Endothelial cell of umbilical vein (primary cell): ENCODE results near the gene EDN1. TPM values are rescaled to one million over a fixed set of nuclear protein-coding genes. Genes with fewer than 3 reads are reported as not detected.

ENCODE experiments used
- BruUV-seq: library from RNA; stranded (reverse); fragments of 400-500 nt; replicated peaks from 2 replicates; lab custom pipeline; 2021; lab: Mats Ljungman, UMichigan
- CTCF ChIA-PET: fragments of 300-600, 350-600 bp; sonication (Branson Sonifier 250); formaldehyde crosslinking; loops from one replicate; lab custom pipeline; 2021; ENCODE audit warnings: antibody characterized with exemption, inconsistent platforms; lab: Charles Lee
- POLR2A ChIA-PET: fragments of 300-600, 350-600 bp; sonication (Branson Sonifier 250); formaldehyde crosslinking; loops from one replicate; lab custom pipeline; 2021; ENCODE audit warnings: antibody characterized with exemption, inconsistent platforms; lab: Charles Lee
- DNase-seq: peaks from one replicate; pipeline ENCODE4 v3.0.0-alpha.2; 2011; ENCODE audit warnings: low read depth, low spot score
- FAIRE-seq: peaks from 2 replicates; lab custom pipeline; 2011; peaks lifted over from hg19 to GRCh38; lab: Jason Lieb, UNC
- H2AFZ ChIP-seq: 2 replicates; pipeline ENCODE4 v1.6.0; 2012; ENCODE audit warnings: low read depth, low read length, control low read depth, inconsistent platforms
- H3K27ac ChIP-seq: 2 replicates; pipeline ENCODE4 v1.5.1; 2011; ENCODE audit warnings: low read depth, mild to moderate bottlenecking, control low read depth, low read length, moderate library complexity; ENCODE audit not compliant: insufficient read depth
- H3K27me3 ChIP-seq, 2 experiments: 2 replicates each; pipeline versions ENCODE4 v1.6.0 to v1.6.1; 2011; ENCODE audit warnings: low read length in 2 of 2, mixed read lengths in 1 of 2; ENCODE audit not compliant: control insufficient read depth in 2 of 2, insufficient read depth in 2 of 2
- H3K36me3 ChIP-seq, 2 experiments: 2 replicates in 1 of 2; 3 replicates in 1 of 2; pipeline ENCODE4 v1.5.1; 2011; ENCODE audit warnings: low read length in 2 of 2, mild to moderate bottlenecking in 1 of 2, moderate library complexity in 1 of 2; ENCODE audit not compliant: control insufficient read depth in 2 of 2, insufficient read depth in 2 of 2; ENCODE audit errors: extremely low read depth in 1 of 2
- H3K4me1 ChIP-seq: 3 replicates; pipeline ENCODE4 v1.5.1; 2011; ENCODE audit warnings: mild to moderate bottlenecking, low read length; ENCODE audit not compliant: control insufficient read depth, insufficient read depth; ENCODE audit errors: extremely low read depth
- H3K4me2 ChIP-seq: 2 replicates; pipeline ENCODE4 v1.6.1; 2011; ENCODE audit warnings: low read length, control low read depth, mixed read lengths; ENCODE audit not compliant: insufficient read depth
- H3K4me3 ChIP-seq, 3 experiments: fragments of 200-600 bp in 1 of 3; sonication (generic), shearing (Covaris generic) in 1 of 3; replicated peaks in 1 of 3; 2 replicates each; pipeline ENCODE4 v1.5.1; 2011 to 2016; ENCODE audit warnings: control low read depth in 3 of 3, low read length in 3 of 3, mild to moderate bottlenecking in 2 of 3, inconsistent platforms in 1 of 3, low read depth in 1 of 3, moderate library complexity in 1 of 3; ENCODE audit not compliant: insufficient read depth in 1 of 3
- H3K79me2 ChIP-seq: 2 replicates; pipeline ENCODE4 v1.6.0; 2012; ENCODE audit warnings: low read length, inconsistent platforms; ENCODE audit not compliant: control insufficient read depth, insufficient read depth
- H3K9ac ChIP-seq: replicated peaks from 2 replicates; pipeline ENCODE3; 2011; ENCODE audit warnings: low read length, control low read depth; ENCODE audit not compliant: insufficient read depth; ENCODE audit errors: extremely low read depth
- H3K9me1 ChIP-seq: replicated peaks from 3 replicates; pipeline ENCODE4 v1.6.0; 2011; ENCODE audit warnings: mild to moderate bottlenecking, low read length; ENCODE audit not compliant: control insufficient read depth, insufficient read depth; ENCODE audit errors: extremely low read depth
- H3K9me3 ChIP-seq: replicated peaks from 2 replicates; pipeline ENCODE4 v1.5.1; 2012; ENCODE audit warnings: low read length, inconsistent platforms; ENCODE audit not compliant: control insufficient read depth, insufficient read depth
- H4K20me1 ChIP-seq: replicated peaks from 2 replicates; pipeline ENCODE3; 2011; ENCODE audit warnings: mild to moderate bottlenecking, low read length; ENCODE audit not compliant: control insufficient read depth, insufficient read depth; ENCODE audit errors: extremely low read depth
- CTCF ChIP-seq, 2 donors: IDR thresholded peaks; 1 replicate in 1 of 2; 2 replicates in 1 of 2; pipeline ENCODE4 v1.5.1; 2011; ENCODE audit warnings: low read length in 2 of 2, mild to moderate bottlenecking in 2 of 2, moderate library complexity in 2 of 2, control low read depth in 1 of 2, inconsistent platforms in 1 of 2, low read depth in 1 of 2; ENCODE audit not compliant: insufficient read depth in 1 of 2; ENCODE audit errors: extremely low read depth in 1 of 2
- EZH2 ChIP-seq: IDR thresholded peaks from 2 replicates; pipeline ENCODE4 v1.6.1; 2012; ENCODE audit warnings: borderline replicate concordance, low read depth, mild to moderate bottlenecking, moderate library complexity, low read length, inconsistent platforms; ENCODE audit not compliant: severe bottlenecking
- FOS ChIP-seq: IDR thresholded peaks from 2 replicates; pipeline ENCODE4 v1.6.1; 2011; ENCODE audit warnings: mild to moderate bottlenecking, low read length, moderate library complexity, borderline replicate concordance; ENCODE audit not compliant: insufficient read depth
- GATA2 ChIP-seq: IDR thresholded peaks from 2 replicates; pipeline ENCODE4 v1.7.0; 2011; ENCODE audit warnings: low read depth, mild to moderate bottlenecking, moderate library complexity, mixed read lengths, low read length; ENCODE audit not compliant: insufficient read length, insufficient read depth
- JUN ChIP-seq: IDR thresholded peaks from 2 replicates; pipeline ENCODE4 v1.6.1; 2011; ENCODE audit warnings: borderline replicate concordance, low read depth; ENCODE audit not compliant: insufficient read length, insufficient read depth
- MAX ChIP-seq: IDR thresholded peaks from 2 replicates; pipeline ENCODE4 v1.6.1; 2011; ENCODE audit not compliant: insufficient read depth, insufficient read length
- MYC ChIP-seq: IDR thresholded peaks from one replicate; pipeline ENCODE4 v1.6.1; 2011; ENCODE audit warnings: mild to moderate bottlenecking, low read depth, low read length
- POLR2A ChIP-seq: IDR thresholded peaks from 2 replicates; pipeline ENCODE4 v1.6.1; 2012; ENCODE audit warnings: low read depth, mild to moderate bottlenecking, control low read depth, low read length
- POLR2AphosphoS5 ChIP-seq: IDR thresholded peaks from 2 replicates; pipeline ENCODE4 v1.6.1; 2012; ENCODE audit warnings: low read depth, mild to moderate bottlenecking, control low read depth, low read length, moderate library complexity; ENCODE audit not compliant: insufficient read depth
- dilution Hi-C: fragments of 300-500 bp; cut with MboI; formaldehyde crosslinking; loops from one replicate; pipeline ENCODE4 v1.15.0; 2019; ENCODE audit warnings: low sequenced_read_pairs; ENCODE audit not compliant: extremely low pct_ligation_motif_present
- intact Hi-C: fragments of 100-400 bp; cut with micrococcal nuclease; formaldehyde crosslinking; loops from one replicate; pipeline ENCODE4 v1.10.0; 2022
- polyA plus RNA-seq, 4 experiments: library from polyadenylated mRNA; depleted of rRNA in 3 of 4; stranded (reverse) in 3 of 4; unstranded in 1 of 4; fragments of >200 nt; gene quantifications; 2 replicates each; pipeline versions ENCODE4 v1.2.1 to v1.2.3, GENCODE V29; 2011 to 2012; ENCODE audit warnings: missing spikeins in 1 of 4
- total RNA-seq: library from RNA; stranded (reverse); gene quantifications from 2 replicates; pipeline ENCODE4 v1.2.3, GENCODE V29; 2021

EDN1 gene
- total and polyA plus RNA-seq, 2 donors (not counting 3 experiments of a cell fraction or from before 2014, with no cell fraction given), result 493 to 498 TPM

GRCh38 chr6:12324748-12325147, 34.6 kb downstream of the EDN1 start:
- intact Hi-C loops (loop anchor here (1.0 kb wide), 5 partner anchors 10 to 674 kb away; no protein-coding TSS in a partner anchor), dilution Hi-C loops (no loop called here)
- H3K27ac ChIP-seq, result peak overlapping the region; percentile 60
- ChIA-PET POLR2A (interaction anchor here (0.8 to 1.8 kb wide), 3 partner anchors 11 to 34 kb away, joined by 3 to 11 read pairs (median 6); partner anchors contain the start of gene EDN1), CTCF (interaction anchor here (0.7 to 2.5 kb wide), 7 partner anchors 11 to 672 kb away, joined by 3 to 13 read pairs (median 3); no protein-coding TSS in a partner anchor)
- no peak overlapping the region for H3K4me3 ChIP-seq
- FAIRE-seq (no peak), DNase-seq (no peak)
- no peaks in the 10 kb centered on the region for H3K27me3 ChIP-seq
- H4K20me1 ChIP-seq, result no peaks in the 10 kb centered on the region
- no peaks in the 10 kb centered on the region for H3K36me3 ChIP-seq
- H3K9me3 ChIP-seq, result no peaks in the 10 kb centered on the region
- TF ChIP-seq CTCF (IDR thresholded peaks at IDR 0.05; ENCODE audit: extremely low read depth in 1 of 2, insufficient read depth in 1 of 2, low read depth in 1 of 2, low read length in 2 of 2), result no peak
- no peak for TF ChIP-seq POLR2AphosphoS5
- TF ChIP-seq JUN, result no peak
- TF ChIP-seq FOS, result no peak
- peak; percentile 40 for TF ChIP-seq POLR2A
- no peak for TF ChIP-seq EZH2
- TF ChIP-seq MAX, result no peak
- TF ChIP-seq GATA2, result peak; percentile 34
- no peak for TF ChIP-seq MYC
- H3K4me1 ChIP-seq, result peaks cover 17% of the 10 kb centered on the region
- H3K4me2 ChIP-seq, result peak overlapping the region; percentile 35
- peak overlapping the region; percentile 39 for H2AFZ ChIP-seq
- BruUV-seq, result TSS peak; percentile 99
- H3K79me2 ChIP-seq, result no peaks in the 10 kb centered on the region
- no peaks in the 10 kb centered on the region for H3K9me1 ChIP-seq
- H3K9ac ChIP-seq, result peak overlapping the region; percentile 21
